Measurements from ENCODE around the gene ZBTB4.

DNA sequence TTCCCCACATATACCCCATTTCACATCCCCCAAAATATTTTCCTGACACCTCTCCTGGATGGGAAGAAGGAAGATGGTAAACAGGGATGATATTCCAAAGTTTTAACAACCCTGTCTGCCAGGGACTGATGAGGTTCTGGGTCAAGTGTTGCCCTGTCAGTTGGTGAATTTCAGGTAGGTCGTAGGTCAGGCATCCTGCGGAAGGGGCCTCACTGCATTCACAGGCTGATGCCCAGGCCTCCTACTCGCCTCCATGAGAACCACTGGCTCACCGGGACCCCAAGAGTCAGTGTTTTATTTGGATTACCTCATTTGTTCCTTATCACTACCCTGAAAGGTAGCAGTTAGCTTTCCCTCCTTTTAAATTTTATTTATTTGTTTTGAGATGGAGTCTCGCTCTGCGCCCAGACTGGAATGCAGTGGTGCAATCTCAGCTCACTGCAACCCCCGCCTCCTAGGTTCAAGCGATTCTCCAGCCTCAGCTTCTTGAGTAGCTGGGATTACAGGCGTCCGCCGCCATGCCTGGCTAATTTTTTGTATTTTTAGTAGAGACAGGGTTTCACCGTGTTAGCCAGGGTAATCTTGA, 10.5 kb downstream of the ZBTB4 start:
- TF ChIP-seq, protein P1, sequence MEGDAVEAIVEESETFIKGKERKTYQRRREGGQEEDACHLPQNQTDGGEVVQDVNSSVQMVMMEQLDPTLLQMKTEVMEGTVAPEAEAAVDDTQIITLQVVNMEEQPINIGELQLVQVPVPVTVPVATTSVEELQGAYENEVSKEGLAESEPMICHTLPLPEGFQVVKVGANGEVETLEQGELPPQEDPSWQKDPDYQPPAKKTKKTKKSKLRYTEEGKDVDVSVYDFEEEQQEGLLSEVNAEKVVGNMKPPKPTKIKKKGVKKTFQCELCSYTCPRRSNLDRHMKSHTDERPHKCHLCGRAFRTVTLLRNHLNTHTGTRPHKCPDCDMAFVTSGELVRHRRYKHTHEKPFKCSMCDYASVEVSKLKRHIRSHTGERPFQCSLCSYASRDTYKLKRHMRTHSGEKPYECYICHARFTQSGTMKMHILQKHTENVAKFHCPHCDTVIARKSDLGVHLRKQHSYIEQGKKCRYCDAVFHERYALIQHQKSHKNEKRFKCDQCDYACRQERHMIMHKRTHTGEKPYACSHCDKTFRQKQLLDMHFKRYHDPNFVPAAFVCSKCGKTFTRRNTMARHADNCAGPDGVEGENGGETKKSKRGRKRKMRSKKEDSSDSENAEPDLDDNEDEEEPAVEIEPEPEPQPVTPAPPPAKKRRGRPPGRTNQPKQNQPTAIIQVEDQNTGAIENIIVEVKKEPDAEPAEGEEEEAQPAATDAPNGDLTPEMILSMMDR (conservative IDR thresholded peaks at IDR 0.05; ENCODE audit: low read length), result no peak
- no peak for TF ChIP-seq EZH2phosphoT487 (IDR thresholded peaks at IDR 0.05; ENCODE audit: borderline replicate concordance, low read depth, low read length)
